H1 (cell line): Measurements from ENCODE around the gene CPED1. TPM values are rescaled to one million over a fixed set of nuclear protein-coding genes. Genes with fewer than 3 reads are reported as not detected.

ENCODE experiments used
- CTBP2 ChIP-seq: IDR thresholded peaks from 2 replicates; pipeline ENCODE4 v1.7.0; 2011; ENCODE audit warnings: borderline replicate concordance, mild to moderate bottlenecking, moderate library complexity, mixed read lengths, low read length; ENCODE audit not compliant: insufficient read depth, insufficient read length
- TEAD4 ChIP-seq: IDR thresholded peaks from 2 replicates; pipeline ENCODE4 v1.6.1; 2012; ENCODE audit warnings: low read depth, low read length, inconsistent platforms, mixed read lengths
- polyA plus RNA-seq, 7 experiments: library from polyadenylated mRNA; depleted of rRNA in 3 of 7; stranded (reverse) in 5 of 7; unstranded in 2 of 7; fragments of >200 nt in 5 of 7; fragments of 200-250 nt in 2 of 7; gene quantifications; 1 replicate in 5 of 7; 2 replicates in 1 of 7; 4 replicates in 1 of 7; pipeline versions ENCODE4 v1.2.1 to v1.2.3, GENCODE V29; 2011 to 2013; ENCODE audit warnings: missing spikeins in 2 of 7, mixed read lengths in 2 of 7
- total RNA-seq: library from RNA; stranded (reverse); fragmentation: NEBNext Ultra II Directional; extraction: Animal tissue kit (Norgen Biotek cat#: 25700); gene quantifications from 2 replicates; pipeline ENCODE4 v1.2.1, GENCODE V29; 2021

Gene CPED1
- total and polyA plus RNA-seq, 2 of the 8 experiments (the other 6 are each of a cell fraction or from before 2014, with no cell fraction given), result 0.08 to 0.39 TPM

- no peak for TF ChIP-seq CTBP2
- no peak for TF ChIP-seq TEAD4
Observed at GRCh38 chr7:121297843-121298242, 309.3 kb downstream of the CPED1 start (continued).
